Stomach (tissue), 4 donors: Measurements from ENCODE around the gene C20orf202.

Experiments
- CTCF ChIP-seq, 7 experiments: fragments of 450-650 bp in 4 of 7; fragments of 200-600 bp in 3 of 7; sonication (generic) in 3 of 7; IDR thresholded peaks; one replicate each; pipeline ENCODE4 v1.5.1; 2016 to 2019; ENCODE audit warnings: antibody characterized with exemption in 7 of 7, control low read depth in 2 of 7, mild to moderate bottlenecking in 1 of 7
- POLR2A ChIP-seq, 4 donors: fragments of 450-650 bp; IDR thresholded peaks; one replicate each; pipeline ENCODE4 v1.6.1; 2016; ENCODE audit warnings: antibody characterized with exemption in 4 of 4, control low read depth in 2 of 4, mild to moderate bottlenecking in 1 of 4, moderate library complexity in 1 of 4

- TF ChIP-seq CTCF (IDR thresholded peaks at IDR 0.05) (no peak), POLR2A (IDR thresholded peaks at IDR 0.05) (no peak)
Observed at GRCh38 chr20:1199212-1199873, 3.9 kb upstream of the C20orf202 start.
